GM18909 (cell line): ENCODE measurements around the gene SLC9A5.

Experiments
- ATAC-seq: cut with Tn5 transposase; IDR thresholded peaks from one replicate; pipeline ENCODE4 v1.9.1; 2021; ENCODE audit warnings: mild to moderate bottlenecking; ENCODE audit not compliant: unreplicated experiment, poor library complexity

The SLC9A5 gene

GRCh38 chr16:67213197-67214019 is 35.4 kb upstream of the SLC9A5 start:
- no peak for ATAC-seq

DNA sequence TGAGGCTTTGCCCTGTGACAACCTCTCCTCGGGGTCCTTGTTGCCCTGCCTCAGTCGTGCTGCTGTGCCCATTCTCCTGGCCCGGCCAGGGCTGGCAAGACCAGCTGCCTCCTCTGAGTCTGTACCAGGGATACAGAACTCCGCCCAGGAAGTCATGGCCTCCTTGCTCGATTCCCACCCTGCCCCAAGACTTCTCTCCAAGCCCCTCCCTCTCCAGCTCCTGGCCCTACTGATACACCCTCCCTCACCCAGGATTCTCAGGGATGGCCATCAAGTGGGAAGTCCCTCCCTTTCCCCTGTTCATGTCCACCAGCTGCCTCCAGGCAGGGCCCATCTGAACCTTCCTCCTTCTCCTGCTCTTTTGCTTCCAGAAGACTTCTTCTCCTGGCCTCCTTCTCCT is 33.1 kb upstream of the SLC9A5 start:
- ATAC-seq = no peak

DNA sequence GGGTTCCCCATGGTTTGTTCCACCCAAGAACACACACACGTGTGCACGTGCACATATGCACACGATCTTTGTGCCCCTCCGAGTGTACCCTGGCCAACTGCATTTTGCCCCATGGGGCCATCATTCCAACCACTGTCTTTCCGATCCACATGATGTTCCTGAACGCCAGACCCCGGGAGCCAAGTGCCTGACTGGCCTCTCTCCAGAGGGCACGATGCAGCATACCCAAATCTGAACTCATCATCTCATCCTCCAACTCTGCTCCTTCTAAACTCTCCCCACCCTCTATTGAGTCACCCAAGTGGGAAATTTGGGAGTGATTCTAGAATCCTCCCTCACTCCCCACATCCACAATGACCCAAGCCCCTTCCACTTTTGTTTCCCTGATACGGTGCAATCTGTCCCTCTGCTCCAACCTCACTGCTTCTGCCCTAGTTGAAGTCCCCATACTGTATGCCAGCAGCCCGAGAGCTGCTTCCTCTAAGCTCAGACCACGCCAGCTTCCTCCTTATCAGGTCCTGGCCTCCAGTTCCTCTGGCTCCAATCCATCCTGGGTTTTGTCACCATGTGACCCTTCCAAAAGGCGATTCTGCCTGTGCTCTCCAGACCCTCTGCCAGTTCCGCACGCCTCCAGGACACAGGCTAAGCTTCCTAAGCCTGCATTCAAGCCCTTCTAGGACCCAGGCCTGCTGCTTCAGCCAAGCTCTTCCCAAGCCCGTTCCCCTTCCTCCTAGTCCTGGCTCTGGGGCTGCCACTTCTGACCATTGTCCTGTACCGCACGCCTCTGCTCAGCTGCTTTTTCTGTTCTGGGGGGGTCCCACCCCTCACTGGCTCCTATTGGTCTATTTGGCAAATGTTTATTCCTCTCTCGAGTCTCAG is 31.9 kb upstream of the SLC9A5 start:
- ATAC-seq = no peak

DNA sequence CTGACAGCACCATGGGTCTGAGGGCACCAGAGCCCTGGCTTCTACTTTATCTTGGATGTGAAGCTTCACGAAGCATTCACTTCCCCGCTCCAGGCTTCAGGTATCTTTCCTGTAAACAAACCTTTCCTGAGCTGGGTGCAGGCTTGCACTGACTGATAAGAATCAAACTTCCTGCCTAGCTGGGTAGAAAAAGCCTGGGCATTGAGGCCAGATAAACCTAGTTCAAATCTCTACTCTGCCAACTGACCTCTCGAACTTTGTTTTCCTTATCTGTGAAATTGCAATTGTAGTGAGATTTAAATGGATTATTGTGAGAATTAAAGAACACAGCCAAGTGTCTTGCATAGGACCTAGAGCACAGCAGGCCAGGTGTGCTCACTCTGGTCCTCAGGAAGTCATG is 24.8 kb upstream of the SLC9A5 start:
- no peak for ATAC-seq

DNA sequence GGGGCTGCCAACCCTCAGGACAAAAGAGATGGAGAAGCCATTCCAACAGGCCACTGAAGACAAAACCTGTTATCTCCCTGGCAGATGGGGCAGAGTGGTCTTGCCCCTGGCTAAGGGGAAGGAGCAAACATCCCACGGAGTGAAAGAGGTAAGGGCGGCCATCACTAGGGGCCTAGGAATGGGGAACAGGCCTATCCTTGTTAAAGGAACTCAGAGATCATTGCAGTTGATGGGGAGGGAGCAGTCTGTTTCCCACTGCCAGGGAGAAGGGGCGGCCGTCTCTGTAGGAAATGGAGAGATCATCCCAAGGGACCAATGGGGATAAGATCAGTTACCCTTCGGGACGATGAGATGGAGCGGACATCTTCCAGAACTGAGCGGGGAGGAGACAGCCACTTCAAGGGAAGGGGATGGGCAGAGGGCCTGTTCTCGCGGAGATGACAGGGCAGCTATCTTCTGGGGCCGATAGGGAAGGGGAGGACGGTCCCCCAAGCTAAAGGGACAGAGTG is 22.4 kb upstream of the SLC9A5 start:
- ATAC-seq = no peak

- peak; percentile 94 for ATAC-seq
Measured at GRCh38 chr16:67226804-67227566, 21.8 kb upstream of the SLC9A5 start, which contains the start of gene TMEM208. TSS of gene TMEM208 (plus strand) at chr16:67227130. CDS start at chr16:67227219, 89 bp downstream.

GRCh38 chr16:67227567-67227921 is 21.2 kb upstream of the SLC9A5 start:
- ATAC-seq = no peak

DNA sequence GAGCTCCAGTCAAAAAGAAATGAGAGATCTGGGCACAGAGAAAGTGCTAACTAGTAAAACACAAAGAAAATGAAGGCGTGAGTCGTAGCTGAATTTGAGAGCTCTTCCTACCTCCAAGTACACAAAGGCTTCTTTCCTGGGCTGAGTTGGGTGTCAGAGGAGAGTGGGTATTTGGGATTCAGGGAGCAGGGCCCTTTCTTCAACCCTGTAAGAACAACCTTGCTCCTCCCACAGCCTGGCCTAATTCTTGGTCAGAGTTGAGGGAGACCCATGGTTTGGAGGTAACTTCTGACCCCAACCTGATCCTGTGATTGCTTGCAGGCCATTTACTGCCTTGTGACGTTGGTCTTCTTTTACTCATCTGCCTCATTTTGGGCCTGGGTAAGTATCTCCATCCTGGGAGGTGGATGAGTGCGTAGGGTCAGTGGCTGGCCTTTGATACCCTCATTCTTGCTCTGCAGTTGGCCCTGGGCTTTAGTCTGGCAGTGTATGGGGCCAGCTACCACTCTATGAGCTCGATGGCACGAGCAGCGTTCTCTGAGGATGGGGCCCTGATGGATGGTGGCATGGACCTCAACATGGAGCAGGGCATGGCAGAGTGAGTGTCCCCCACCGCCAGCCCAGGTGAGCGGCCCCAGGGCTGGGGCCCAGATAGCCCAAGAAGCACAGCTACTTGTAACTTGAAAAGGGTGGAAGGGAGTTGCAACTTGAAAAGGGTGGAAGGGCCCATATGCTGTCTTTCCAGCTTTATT is 20.6 kb upstream of the SLC9A5 start:
- ATAC-seq = no peak

DNA sequence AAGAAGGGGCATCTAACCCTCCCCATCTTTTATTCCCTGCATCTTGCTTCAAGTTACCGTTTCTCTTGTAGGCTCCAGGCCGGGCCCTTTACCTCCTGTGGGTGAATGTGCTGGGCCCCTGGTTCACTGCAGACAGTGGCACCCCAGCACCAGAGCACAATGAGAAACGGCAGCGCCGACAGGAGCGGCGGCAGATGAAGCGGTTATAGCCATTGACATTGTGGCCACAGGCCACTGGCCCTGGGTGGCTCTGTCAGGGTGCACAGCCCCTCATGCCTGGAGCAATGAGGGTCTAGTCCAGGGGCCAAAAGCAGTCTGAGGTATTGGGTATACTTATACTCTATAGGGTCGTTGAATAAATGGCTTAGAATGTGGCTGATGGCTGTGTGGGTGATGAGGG is 19.9 kb upstream of the SLC9A5 start:
- ATAC-seq = no peak

- no peak for ATAC-seq
Measured at GRCh38 chr16:67229906-67230808, 18.6 kb upstream of the SLC9A5 start.

DNA sequence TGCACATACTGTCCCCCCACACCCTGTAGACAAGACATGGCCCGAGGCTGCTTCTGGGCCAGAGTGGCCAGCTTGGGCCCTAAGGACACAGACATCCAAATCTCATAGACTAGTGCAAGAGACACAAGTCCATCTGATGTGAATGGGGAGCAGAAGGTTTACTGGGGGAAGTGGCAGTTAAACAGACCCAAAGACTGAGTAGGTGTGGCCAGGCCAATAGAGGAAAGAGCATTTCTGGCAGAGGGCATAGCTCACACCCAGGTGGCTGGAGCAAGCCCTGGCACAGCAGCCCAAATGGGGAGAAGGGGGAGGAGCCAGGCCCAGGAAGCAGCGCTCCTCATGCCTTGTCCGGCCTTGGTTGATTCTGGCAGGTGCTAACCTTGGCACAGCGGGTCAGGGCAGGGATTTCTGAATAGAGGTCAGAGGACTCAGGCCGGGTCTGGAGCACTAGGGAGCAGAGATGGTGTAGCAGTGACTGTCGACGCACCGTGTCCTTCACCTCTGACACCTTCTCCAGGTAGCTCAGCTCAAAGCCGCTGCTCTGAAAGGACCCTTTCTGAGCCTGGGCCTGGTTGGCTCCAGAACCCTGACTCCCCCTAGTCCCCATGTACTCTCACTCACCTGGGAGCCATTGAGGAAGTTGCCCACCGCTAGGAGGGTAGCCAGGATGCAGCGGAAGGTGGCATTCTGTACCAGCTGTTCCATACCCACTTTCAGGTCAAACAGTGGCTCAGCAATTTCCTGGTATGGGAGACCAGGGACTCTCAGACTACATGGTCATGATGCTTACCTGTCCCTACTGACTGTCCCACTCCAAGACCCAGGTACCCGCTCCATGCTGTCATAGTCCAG is 17.7 kb upstream of the SLC9A5 start:
- ATAC-seq = no peak

DNA sequence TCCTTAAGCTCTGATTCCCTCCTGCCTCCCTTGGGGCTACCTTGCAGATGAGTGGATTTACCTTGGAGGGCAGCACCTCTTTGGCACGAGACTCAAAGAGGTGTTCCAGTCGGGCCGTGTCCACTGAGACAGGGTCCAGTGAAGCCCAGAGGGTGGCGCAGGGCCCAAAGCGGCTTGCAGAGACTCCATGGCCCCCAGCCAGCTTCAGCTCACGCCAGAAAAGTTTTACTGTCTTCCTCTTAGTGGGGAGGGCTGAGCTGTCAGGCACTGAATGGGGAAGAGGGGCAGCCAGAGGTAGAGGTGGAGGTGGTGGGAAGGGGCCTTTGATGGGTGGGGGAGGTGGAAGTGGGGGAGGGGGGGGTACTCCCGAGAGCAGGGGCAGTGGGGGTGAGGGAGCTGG is 15.2 kb upstream of the SLC9A5 start:
- ATAC-seq = no peak

DNA sequence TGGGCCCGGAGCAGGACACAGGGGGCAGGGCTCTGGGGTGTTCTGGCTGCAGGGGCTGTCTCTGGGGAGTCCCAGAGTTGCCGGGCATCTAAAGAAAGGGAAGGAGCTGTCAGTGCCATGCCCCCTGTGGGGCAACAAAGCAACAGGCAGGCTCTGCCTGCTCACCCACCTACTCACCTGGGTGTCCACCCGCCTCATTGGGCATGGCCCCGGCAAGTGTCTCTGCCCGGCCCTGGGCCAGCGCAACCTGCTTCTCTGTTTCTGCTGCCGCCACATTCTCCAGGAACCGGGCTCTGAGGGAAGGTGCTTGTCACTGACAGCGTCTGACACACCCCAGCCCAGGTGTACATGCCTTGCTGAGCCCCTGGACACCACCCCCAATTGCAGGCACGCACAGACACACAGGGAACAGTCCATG is 14.6 kb upstream of the SLC9A5 start:
- no peak for ATAC-seq

DNA sequence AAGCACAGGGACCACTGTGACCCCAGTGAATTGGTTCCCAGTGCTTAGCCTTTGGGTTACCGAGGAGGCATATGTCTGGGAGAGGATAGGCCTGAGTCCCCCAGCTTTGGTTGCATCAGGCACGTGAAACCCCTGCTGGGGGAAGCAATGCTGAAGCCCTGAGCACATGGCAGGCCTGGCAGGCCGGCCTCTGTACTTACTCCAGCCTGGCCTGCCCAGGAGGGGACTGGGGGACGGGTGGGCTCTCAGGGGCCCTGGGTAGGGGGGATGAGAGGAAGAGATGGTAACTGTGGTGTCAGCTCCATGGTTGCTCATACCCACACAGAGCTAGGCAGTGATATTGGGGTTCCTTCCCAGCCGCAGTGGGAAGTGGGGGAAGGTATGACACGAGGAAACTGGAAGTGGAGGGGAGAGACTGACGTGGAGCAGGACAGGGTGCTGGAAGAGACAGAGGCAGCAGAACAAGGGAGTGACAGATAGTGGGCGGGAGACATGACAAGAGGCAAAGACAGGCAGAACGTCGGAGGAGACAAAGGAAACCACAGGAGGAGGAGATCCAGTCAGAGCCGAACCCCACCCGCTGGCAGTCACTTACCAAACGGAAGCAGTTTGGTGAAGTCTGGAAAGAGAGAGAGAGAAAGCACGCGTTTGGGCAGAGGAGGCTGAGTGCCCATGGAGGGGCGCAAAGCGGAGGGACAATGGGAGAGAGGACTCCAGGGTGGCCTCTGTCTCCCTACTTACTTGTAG is 12.8 kb upstream of the SLC9A5 start:
- ATAC-seq = no peak

- peak; percentile 54 for ATAC-seq
Measured at GRCh38 chr16:67236563-67237395, 12.0 kb upstream of the SLC9A5 start.
